HG02852 (cell line): ENCODE data around the gene ZNF561.
"Not testable (repeated sequence)": the region's sequence is repeated elsewhere in the genome, so short reads cannot be mapped to it uniquely, and the experiment has no call there.

ENCODE experiments used
- ATAC-seq: cut with Tn5 transposase; IDR thresholded peaks from one replicate; pipeline ENCODE4 v1.9.1; 2021; ENCODE audit warnings: mild to moderate bottlenecking, moderate library complexity; ENCODE audit not compliant: unreplicated experiment

Gene ZNF561

DNA sequence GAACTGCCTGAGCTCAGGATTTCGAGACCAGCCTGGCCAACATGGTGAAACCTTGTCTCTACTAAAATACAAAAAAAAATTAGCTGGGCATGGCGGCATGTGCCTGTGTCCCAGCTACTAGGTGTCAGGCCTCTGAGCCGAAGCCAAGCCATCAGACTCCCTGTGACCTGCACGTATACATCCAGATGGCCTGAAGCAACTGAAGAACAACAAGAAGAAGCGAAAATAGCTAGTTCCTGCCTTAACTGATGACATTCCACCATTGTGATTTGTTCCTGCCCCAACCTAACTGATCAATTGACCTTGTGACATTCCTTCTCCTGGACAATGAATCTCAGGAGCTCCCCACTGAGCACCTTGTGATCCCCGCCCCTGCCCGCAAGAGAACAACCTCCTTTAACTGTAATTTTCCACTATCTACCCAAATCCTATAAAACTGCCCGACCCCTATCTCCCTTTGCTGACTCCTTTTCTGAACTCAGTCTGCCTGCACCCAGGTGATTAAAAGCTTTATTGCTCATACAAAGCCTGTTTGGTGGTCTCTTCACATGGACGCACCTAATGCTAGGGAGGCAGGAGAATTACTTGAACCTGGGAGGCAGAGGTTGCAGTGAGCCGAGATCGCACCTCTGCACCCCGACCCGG, 38.8 kb downstream of the ZNF561 start:
- not testable (repeated sequence) for ATAC-seq

DNA sequence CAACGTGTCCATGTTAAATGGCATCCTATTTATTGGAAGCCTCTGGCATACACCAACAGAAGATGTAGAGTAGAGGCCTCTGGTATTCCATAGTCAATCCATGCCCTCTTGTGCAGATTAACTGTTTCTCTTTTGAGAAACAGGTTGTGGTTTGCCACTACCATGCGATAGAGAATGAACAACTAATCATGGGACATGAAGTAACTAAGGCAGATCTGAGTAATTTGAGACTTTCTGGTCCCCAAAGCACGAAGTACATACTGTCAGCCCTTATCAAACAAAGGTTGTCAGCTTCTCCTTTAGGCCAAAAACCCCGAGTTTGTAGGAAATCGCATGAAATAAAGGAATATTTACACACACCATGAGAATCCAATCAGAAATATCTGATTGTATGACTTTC, 40.3 kb downstream of the ZNF561 start:
- ATAC-seq: no peak

DNA sequence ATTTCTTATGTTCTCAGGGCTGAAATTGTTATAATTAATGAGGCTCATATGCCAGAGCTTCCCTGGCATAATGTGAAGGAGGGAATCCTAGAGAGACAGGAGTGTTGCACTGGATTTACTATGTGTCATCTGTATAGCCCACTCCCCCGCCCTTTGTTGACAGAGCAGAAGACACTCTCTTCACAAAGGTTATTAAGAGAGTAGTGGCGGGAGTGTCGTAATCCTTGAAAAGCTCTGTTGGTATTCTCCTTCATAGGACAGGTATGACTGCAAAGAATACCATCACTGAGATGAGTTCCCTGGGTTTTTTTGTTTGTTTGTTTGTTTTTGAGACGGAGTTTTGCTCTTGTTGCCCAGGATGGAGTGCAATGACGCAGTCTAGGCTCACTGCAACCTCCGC, 50.8 kb downstream of the ZNF561 start:
- ATAC-seq: no peak

GRCh38 chr19:9566729-9567128, 54.3 kb downstream of the ZNF561 start:
- no peak for ATAC-seq

GRCh38 chr19:9565900-9566705, 54.9 kb downstream of the ZNF561 start:
- no peak for ATAC-seq
